ENCODE results near the gene KLF14.
"Not testable (repeated sequence)": the region's sequence is repeated elsewhere in the genome, so short reads cannot be mapped to it uniquely, and the experiment has no call there.

KLF14 gene

DNA sequence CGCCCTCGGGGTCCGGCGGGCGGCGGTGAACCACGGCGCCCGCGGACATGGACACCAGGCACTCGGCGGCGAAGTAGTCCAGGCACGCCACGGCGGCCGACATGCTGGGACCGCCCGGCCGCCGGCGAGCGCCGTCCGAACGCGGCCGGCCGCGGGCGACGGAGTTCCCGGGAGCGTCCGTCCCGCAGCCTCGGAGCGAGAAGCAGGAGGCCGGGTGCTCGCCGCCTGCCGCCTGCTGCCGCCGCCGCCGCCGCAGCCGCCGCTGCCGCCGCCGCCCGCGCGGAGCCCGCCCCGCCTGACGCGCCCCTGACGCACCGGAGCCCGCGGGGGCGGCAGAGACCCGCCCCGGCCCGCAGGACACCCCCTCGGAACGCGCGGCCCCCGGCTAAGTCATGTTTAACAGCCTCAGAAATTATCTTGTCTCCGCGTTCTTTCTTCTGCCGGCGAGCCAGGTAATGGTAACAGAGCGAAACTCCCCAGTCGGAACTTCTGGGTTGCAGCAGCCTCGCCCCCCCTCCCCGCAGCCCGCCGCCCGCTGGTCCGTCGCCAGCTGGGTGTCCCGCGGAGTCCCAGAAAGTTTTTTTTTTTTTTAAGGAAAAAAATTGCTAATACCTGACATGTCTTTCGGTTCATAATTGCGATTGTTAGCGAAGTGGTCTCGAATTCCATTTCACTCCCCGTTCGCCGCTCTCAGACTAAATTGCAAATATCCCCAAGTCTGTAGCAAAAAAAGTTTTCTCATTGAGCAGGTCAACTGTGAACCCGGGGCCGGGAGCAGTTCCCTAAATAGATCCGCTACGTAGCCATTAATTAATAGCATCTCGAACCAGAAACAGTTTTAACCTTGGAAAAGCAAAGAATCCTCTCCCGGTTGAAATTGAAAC, at the start of gene KLF14:
TSS of gene KLF14 (minus strand) at position 277 of the 884 bp plus-strand sequence. CDS start at position 103, 174 bp downstream.
- peak; percentile 49 for DNase-seq (ENCODE audit: low spot score)

DNA sequence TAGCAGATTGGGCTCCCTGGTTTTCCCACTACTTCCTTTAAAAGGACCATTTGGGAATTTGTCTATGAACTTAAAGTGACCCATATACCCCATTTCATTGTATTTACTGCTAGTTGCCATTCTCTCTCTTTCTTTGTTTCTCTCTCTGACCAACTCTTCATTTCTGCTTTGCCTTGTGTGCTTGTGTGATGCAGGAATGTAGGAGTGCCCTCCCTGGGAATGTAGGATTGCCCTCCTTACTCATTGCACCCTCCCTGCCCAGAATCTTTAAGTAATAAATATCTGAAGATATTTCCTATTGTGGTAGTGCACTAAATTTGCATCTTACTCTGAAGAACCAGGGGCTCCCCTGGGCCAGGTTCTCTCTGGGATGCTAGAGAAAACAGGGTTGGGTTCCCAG, 47.3 kb upstream of the KLF14 start:
- DNase-seq (ENCODE audit: low spot score) = no peak

DNA sequence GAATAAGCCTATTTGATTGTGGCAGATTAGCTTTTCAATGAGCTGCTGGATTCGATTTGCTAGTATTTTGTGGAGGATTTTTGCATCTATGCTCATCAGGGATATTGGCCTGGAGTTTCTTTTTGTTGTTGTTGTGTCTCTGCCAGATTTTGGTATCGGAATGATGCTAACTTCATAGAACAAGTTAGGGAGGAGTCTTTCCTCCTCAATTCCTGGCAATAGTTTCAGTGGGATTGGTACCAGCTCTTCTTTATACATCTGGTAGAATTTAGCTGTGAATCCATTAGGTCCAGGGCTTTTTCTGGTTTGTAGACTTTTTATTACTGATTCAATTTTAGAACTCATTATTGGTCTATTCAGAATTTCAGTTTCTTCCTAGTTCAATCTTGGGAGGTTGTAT, 43.4 kb upstream of the KLF14 start:
- no peak for DNase-seq (ENCODE audit: low spot score)

DNA sequence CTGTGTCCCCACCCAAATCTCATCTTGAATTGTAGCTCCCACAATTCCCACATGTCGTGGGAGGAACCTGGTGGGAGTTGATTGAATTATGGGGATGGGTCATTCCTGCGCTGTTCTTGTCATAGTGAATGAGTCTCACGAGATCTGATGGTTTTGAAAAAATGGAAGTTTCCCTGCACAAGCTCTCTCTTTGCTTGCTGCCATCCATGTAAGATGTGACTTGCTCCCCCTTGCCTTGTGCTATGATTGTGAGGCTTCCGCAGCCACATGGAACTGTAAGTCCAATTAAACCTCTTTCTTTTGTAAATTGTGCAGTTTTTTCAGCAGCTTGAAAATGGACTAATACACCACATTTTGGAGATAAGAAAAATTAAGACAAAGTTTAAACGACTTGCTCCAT, 38.4 kb upstream of the KLF14 start:
- not testable (repeated sequence) for DNase-seq (ENCODE audit: low spot score)

DNA sequence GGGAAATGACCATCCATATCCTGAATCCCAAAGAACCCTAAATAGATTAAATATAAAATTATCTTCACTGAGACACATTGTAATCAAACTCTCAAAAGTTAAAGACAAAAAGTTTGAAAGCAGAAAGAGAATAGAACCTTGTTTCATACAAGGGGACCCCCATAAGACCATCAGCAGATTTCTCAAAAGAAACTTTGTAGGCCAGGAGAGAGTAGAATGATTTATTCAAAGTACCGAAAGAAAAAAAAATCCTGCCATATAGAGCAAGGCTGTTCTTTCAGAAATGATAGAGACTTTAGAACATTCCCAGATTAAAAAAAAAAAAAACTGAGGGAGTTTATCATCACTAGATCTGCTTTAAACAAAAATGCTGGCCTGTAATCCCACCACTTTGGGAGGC, 34.8 kb upstream of the KLF14 start:
- DNase-seq (ENCODE audit: low spot score) = no peak

DNA sequence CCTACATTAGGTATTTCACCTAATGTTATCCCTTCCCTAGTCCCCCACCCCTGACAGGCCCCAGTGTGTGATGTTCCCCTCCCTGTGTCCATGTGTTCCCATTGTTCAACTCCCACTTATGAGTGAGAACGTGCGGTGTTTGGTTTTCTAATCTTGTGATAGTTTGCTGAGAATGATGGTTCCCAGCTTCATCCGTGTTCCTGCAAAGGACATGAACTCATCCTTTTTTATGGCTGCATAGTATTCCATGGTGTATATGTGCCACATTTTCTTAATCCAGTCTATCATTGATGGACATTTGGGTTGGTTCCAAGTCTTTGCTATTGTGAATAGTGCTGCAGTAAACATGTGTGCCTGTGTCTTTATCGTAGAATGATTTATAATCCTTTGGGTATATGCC, 30.6 kb upstream of the KLF14 start:
- DNase-seq (ENCODE audit: low spot score) = not testable (repeated sequence)

DNA sequence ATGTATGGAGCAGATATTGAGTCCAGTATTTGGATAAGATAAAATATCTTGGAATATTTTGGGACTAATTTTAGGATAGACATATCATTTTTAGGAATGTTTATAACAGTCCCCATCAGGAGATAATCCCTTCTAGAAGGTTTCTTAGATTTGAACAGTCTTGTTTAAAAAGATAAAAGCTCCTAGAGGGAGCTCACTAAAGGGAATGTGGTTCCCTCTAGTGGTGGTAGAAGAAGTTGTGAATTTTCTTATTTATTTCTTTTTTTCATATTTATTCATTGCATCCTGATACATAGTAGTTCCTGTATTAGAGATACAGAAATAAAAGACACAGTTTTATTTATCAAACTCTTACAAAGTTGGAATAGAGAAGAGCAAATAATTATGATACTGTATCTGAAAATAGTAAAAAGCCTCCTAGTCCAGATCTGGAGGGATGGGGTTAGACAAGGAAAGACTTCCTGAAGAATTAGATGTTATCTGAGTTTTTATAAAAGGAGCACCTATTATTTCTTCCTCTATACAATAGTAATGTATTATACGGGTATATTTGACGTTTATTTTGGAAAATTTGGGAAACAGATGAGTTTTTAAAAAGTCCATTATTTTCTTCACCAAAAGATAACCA, 24.5 kb upstream of the KLF14 start:
- peak; percentile 34 for DNase-seq (ENCODE audit: low spot score)

DNA sequence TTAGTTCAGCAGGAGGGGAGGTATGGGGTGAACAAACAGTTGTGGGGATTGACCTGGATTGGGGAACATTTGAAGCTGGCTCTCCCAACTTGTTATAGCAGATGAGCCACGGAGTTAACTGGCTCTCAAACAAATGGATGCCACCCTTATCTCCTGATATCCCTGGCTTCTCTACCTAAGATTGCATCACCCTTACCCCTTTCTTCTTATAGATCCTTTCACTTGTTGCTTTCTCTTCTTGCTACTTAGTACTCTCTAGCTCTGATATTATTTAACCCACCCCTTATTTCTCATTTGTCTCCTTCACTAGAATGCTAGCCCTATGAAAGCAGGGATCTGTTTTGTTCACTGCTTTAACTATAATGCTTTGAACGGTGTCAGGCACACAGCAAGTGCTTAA, 22.3 kb upstream of the KLF14 start:
- no peak for DNase-seq (ENCODE audit: low spot score)

DNA sequence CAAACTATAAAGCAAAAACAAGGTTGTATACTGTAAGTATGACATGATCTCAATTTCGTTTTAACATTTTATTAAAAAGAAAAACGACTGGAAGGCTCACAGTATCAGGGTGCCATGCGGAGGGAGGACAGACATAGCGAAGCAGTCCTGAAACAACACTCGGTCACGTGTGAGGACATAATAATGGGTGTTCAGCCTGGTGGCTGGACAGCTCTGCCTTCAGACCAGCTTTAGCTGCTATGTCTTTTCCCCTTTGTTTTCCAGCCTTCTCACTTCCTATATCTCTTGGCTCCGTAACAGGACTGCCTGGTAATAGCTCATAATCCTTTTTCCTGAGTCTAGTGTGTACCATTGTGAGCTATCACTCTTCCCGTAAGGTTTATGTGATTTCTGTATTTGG, 18.4 kb upstream of the KLF14 start:
- no peak for DNase-seq (ENCODE audit: low spot score)

DNA sequence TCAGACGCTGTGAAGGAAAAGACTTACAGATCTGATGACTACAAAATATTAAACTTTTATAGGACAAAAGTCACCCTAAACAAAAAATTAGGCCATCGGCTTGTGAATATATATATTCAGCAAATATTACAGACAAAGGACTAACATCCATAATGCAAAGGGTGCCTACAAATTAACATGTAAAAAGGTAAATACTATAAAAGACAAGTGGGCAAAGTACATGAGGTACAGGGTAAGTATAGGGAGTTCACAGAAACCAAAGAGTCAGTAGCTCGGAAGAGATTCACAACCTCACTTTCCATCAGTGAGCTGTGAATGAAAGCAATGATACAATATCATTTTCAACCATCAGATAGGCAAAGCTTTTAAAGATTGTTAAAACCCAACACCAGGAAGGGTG, 16.7 kb upstream of the KLF14 start:
- no peak for DNase-seq (ENCODE audit: low spot score)

DNA sequence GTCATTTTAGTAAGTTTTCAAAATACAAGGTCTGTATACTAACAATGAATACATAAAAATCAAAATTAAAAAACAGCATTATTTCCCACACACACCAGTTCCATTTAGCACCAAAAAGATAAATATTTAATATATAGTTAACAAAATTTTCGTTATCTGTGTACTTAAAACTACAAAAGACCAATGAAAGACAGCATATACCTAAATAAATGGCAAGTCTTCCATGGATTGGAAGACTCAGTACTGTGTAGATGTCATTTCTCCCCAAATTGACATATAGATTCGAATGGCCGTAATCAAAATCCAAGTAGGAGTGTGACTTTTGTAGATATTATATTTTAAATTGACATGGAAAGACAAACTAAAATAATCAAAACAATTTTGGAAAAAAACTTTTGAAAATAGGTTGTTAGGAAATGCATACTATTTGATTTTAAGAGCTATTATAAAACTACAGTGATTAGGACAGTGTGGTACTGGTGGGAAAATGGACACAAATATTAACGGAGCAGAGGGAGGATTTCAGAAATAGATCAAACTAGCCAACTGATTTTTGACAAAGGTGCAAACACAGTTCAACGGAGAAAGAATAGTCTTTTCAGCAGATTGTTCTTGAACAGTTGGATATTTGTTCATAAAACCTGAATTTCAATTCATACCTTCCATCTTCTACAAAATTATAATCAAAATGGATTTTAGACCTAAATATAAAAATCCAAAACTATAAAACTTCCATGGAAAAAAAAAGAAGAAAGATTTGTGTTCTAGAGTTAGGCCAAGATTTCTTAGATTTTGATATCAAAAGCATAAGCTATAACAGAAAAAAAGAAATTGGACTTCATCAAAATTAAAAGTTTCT, 14.8 kb upstream of the KLF14 start:
- no peak for DNase-seq (ENCODE audit: low spot score)

DNA sequence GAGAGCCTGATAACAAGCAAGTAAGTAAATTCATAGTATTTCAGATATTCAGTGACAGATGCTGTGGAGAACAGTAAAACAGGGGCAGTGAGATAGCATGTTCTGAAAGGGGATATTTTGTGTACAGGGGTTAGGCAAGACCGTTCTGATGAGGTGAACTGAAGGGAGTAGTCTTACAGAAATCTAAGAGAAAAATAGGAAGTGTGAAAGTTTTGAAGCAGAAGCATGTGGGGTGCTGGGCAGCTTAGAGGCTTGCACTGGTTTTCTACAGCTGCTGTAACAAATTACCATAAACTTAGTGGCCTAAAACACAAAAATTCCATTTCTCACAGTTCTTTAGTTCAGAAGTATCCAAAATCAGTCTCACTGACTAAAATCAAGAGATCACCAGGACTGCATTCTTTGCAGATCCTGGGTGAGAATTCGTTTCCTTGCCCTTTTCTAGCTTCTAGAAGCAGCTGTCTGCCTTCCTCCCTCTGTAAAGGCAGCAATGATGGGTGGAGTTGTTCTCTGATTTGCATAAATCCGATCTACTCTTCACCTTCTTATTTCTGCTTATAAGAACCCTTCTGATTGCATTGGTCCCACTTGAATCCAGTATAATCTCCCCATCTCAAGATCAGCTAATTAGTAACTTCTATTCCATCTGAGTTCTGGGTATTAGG, 7.5 kb upstream of the KLF14 start:
- no peak for DNase-seq (ENCODE audit: low spot score)

DNA sequence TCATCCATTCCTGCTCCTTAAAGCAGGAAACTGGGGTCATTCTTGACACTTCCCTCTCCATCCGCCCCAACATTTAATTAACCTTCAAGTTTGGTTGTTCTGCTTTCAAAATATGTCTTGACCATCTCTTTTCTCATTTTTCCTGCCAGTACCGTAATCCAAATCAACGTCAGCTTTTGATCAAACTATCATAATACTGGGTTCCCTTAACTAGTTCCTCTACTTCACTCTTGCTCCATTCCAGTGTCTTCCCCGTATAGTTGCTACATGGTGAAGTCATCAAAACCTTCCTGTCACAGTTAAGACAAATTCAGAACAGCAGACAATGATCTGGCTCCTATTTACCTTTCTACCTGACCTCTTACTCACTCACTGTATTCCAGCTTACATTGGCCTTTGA, 6.6 kb upstream of the KLF14 start:
- no peak for DNase-seq (ENCODE audit: low spot score)

DNA sequence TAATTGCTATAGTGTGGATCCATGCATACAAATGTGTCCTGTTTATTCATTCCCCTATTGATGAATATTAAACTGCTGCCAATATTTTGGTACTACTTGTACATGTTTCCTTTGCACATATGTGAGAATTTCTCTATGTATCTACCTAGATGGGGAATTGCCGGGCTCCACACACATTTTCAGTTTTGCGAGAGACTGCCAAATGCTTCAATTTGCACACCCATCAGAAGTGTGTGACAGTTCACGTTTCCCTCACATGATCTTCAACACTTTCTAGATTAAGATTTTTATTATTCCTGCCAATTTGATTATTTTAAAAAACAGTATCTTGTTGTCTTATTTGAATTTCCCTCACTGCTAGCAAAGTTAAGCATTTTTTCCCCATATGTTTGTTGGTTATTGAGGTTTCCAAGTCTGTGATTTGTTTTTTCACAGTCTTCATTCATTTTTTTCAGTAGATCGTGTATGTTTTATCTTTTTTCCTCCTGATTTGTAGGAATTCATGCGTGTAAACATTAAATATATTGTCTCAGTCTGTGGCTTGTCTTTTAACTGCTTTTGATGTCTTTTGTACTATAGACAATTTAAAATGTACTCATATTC, 2.4 kb upstream of the KLF14 start:
- no peak for DNase-seq (ENCODE audit: low spot score)

DNA sequence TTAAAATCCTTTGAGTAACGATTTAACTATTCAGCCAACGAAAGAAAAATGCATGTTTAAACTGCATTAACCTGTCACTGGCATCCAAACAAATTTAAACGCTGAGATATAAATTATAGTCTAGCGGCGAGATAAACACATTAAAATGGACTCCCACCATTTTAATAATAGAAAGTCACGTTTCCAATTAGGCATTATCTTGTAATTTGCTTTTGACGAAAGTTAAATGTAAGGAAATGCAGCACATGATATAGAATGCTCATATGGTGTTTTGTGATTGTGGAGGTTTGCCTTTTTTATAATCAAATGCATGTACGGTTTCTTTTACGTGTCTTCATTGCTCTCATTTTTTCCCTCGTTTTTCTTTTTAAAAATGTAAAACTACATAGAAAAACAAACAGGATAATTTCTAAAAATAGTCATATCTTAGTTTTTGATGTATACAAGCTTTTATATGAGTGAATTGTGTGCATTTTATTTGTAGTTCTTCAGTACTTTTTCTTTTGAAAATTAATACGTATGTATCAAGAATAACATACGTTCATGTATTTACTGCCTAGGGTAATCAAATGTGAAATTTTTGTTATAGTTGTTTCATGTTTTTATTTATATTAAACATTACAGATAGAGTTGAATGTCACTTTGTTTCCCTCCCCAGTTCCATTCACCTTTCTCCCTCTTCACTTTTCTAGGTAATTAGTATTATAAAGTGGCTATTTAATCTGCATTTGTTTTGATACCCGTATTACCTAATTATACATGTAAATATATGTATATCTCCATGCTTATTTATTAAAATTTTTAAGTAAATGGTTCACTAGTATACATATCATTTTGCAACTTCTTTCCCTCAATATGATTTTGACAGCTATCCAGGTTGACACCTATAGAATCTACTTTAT, 1.1 kb upstream of the KLF14 start:
- no peak for DNase-seq (ENCODE audit: low spot score)

DNA sequence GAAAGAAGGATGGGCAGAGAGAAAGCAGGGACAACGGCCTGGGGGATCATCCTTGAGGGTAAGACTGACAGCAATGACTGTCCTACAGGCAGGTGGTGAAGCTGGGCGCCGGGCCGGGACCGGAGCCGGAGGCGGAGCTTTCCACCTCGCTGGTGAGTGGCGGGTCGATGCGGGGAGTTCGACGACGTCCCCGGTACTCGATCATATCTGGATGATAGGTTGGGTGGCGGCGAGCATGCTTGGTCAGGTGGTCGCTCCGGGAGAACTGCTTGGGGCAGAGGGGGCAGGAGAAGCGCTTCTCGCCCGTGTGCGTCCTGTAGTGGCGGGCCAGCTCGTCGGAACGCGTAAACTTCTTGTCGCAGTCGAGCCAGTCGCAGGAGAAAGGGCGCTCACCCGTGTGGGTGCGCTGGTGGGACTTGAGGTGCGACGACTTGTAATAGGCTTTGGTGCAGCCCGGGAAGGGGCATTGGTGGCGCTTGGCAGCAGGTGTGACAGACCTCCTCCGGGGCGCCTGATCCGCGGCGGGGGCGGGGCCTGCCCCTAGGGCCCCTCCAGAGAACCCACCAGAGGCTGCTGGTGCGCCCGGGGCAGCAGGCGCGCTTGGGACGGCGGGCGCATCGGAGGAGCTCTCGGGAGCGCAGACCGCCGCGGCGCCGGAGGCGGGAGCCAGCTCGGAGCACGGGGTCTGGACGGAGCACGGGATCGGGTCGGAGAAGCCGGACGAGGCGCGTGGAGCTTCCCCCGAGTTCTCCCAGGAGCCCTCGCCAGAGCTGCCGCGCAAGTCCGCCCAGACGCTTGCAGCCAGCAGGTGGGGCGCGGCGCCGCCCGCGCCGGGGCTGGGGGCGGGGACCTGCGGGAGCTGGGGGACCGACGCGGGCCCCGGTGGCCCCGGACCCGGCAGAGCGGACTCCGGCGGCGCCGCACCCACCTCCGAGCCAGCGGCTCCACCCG, 752 bp downstream of the KLF14 start:
- DNase-seq (ENCODE audit: low spot score) = no peak

DNA sequence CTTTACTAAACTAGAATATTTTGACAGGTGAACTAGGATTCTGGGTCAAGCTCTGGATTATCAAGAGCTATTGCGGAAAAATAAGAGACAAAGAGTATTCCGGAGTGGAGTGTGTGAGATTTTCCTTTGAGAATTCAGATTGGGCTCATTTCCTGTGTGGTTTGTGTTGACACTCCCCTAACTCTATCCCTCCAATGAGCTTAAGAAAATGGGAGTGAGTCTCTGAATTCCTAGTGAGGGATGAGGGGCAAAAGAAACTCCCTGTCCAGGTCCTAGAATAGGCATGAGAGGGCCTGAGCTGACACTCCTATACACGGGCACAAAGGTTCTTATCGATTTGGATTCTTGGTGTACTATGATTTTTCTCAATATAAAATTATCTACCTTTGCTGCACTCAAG, 10.2 kb downstream of the KLF14 start:
- DNase-seq (ENCODE audit: low spot score) = no peak

DNA sequence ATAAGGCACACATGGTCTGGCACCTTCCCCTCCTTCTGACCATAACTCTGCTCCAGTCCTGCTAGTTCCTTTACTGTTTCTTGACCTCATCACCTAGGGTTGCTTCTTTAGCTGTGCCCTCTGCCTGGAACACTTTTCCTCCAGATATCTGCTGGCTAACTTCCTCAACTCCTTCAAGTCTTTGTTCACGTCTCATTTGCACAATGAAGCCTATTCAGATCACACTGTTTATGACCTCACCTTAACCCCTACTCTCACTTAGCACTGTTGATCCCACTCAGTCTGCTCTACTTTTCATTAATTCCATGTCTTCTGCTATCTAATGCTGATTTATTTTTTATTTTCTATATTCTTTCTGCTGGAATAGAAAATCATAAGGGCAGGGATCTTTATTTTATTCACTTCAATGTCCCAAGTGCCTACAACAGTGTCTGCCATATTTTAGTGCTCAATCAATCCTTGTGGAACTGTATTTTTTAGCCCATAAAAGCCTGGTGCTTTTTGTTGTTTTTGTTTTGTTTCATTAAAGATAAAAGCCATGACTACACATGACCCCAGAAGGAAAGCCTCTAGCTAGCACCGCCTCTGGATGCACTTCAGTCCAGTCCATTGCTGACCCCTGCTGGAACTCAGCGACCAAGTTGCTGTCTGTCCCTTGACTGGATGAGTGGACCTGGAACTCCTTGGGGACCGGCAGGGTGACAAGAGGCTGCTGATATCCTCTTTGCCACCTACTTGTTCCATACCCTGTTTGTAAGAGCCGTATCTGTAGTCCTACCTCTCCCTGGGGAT, 12.3 kb downstream of the KLF14 start:
- peak; percentile 66 for DNase-seq (ENCODE audit: low spot score)

DNA sequence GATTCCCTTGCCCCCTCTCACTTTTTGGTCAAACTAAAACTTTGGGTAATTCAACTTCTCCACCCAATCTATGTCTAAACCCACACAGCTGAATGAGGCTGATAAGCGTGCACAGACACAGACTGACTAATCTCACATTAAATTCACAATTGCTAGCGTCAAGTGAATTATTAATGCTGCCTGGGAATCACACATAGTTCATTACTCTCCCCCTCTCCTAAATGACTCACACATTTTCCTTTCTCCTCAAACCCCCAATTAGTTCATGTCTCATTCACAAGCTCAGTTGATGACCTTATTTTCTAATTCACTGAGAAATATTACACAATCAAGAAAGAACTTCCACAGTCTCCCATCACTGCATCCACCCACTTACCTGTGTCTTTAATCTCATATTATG, 14.5 kb downstream of the KLF14 start:
- no peak for DNase-seq (ENCODE audit: low spot score)

Measured in AG08396 (cell line).